OCI-LY3 (cell line): ENCODE measurements around the gene NOSTRIN.

Source experiments
- H2AFZ ChIP-seq: fragments of 200-600, 300-600 bp; shearing (Covaris generic); 2 replicates; pipeline ENCODE4 v1.6.0; 2014; ENCODE audit warnings: antibody characterized with exemption, low read depth, low read length
- H3K27ac ChIP-seq: fragments of 200-600, 300-600 bp; sonication (generic); 2 replicates; pipeline ENCODE4 v1.5.1; 2014; ENCODE audit warnings: mild to moderate bottlenecking, low read length, moderate library complexity, mixed read lengths
- H3K27me3 ChIP-seq: fragments of 200-600, 300-600 bp; sonication (generic); 2 replicates; pipeline ENCODE4 v1.6.1; 2014; ENCODE audit warnings: low read depth, low read length, mixed read lengths
- H3K36me3 ChIP-seq: fragments of 200-600, 300-600 bp; sonication (generic); replicated peaks from 2 replicates; pipeline ENCODE3; 2014; ENCODE audit warnings: low read depth, low read length, mixed read lengths
- H3K4me1 ChIP-seq: fragments of 300-600, 200-600 bp; sonication (generic); 2 replicates; pipeline ENCODE4 v1.6.1; 2014; ENCODE audit warnings: low read length, mixed read lengths
- H3K4me2 ChIP-seq: fragments of 200-600, 300-600 bp; sonication (generic); 2 replicates; pipeline ENCODE4 v1.6.1; 2014; ENCODE audit warnings: low read length, mixed read lengths
- H3K4me3 ChIP-seq: fragments of 300-600, 200-600 bp; sonication (generic); 2 replicates; pipeline ENCODE4 v1.5.1; 2014; ENCODE audit warnings: antibody characterized with exemption, mild to moderate bottlenecking, low read length, moderate library complexity
- H3K79me2 ChIP-seq: fragments of 300-600, 200-600 bp; shearing (Covaris generic); 2 replicates; pipeline ENCODE4 v1.6.1; 2014; ENCODE audit warnings: mild to moderate bottlenecking, low read length, mixed read lengths
- H3K9ac ChIP-seq: fragments of 300-600, 200-600 bp; shearing (Covaris generic); 2 replicates; pipeline ENCODE4 v1.6.0; 2014; ENCODE audit warnings: mild to moderate bottlenecking, low read length, moderate library complexity
- H3K9me3 ChIP-seq: fragments of 200-600, 300-600 bp; shearing (Covaris generic); 2 replicates; pipeline ENCODE4 v1.6.1; 2014; ENCODE audit warnings: low read length, mixed read lengths; ENCODE audit not compliant: insufficient read depth
- H4K20me1 ChIP-seq: fragments of 200-600, 300-600 bp; sonication (generic); 2 replicates; pipeline ENCODE4 v1.6.1; 2016; ENCODE audit warnings: low read length, mixed read lengths; ENCODE audit not compliant: insufficient read depth
- EZH2phosphoT487 ChIP-seq: fragments of 200-600 bp; shearing (Covaris generic); IDR thresholded peaks from 2 replicates; pipeline ENCODE4 v1.6.1; 2018; ENCODE audit warnings: antibody characterized with exemption, mixed run types, low read depth
- TF ChIP-seq, protein P1 (sequence below): fragments of 200-600, 300-600 bp; sonication (generic); IDR thresholded peaks from 2 replicates; pipeline ENCODE4 v1.5.1; 2014; ENCODE audit warnings: antibody characterized with exemption, low read length, low read depth

NOSTRIN gene

DNA sequence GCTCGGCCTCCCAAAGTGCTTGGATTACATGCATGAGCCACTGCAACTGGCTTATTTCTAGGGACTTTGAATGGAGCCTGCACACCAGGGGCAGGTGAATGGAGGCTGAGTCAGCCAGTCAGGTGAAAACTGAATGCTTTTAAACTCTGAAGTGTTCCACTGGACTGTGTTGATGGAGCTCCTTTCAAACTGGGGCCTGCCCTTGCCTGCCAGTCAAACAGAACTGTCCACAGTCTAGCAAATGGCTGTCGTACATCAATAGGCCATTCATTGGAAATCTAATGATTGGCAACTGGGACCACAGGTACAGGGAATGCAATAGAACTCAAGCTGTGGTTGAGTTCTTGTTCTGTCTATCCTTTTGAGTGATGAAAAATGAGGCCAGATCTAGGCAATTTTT, 966 bp upstream of the NOSTRIN start:
- no peak overlapping the region for H2AFZ ChIP-seq
- H3K79me2 ChIP-seq: no peaks in the 10 kb centered on the region
- no peak overlapping the region for H3K27ac ChIP-seq
- no peaks in the 10 kb centered on the region for H3K27me3 ChIP-seq
- no peak overlapping the region for H3K4me3 ChIP-seq
- no peaks in the 10 kb centered on the region for H3K4me1 ChIP-seq
- TF ChIP-seq EZH2phosphoT487: no peak
- TF ChIP-seq, protein P1, sequence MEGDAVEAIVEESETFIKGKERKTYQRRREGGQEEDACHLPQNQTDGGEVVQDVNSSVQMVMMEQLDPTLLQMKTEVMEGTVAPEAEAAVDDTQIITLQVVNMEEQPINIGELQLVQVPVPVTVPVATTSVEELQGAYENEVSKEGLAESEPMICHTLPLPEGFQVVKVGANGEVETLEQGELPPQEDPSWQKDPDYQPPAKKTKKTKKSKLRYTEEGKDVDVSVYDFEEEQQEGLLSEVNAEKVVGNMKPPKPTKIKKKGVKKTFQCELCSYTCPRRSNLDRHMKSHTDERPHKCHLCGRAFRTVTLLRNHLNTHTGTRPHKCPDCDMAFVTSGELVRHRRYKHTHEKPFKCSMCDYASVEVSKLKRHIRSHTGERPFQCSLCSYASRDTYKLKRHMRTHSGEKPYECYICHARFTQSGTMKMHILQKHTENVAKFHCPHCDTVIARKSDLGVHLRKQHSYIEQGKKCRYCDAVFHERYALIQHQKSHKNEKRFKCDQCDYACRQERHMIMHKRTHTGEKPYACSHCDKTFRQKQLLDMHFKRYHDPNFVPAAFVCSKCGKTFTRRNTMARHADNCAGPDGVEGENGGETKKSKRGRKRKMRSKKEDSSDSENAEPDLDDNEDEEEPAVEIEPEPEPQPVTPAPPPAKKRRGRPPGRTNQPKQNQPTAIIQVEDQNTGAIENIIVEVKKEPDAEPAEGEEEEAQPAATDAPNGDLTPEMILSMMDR: no peak
- no peak overlapping the region for H3K9ac ChIP-seq
- no peak overlapping the region for H3K4me2 ChIP-seq
- no peaks in the 10 kb centered on the region for H4K20me1 ChIP-seq
- H3K36me3 ChIP-seq: no peaks in the 10 kb centered on the region
- no peaks in the 10 kb centered on the region for H3K9me3 ChIP-seq

DNA sequence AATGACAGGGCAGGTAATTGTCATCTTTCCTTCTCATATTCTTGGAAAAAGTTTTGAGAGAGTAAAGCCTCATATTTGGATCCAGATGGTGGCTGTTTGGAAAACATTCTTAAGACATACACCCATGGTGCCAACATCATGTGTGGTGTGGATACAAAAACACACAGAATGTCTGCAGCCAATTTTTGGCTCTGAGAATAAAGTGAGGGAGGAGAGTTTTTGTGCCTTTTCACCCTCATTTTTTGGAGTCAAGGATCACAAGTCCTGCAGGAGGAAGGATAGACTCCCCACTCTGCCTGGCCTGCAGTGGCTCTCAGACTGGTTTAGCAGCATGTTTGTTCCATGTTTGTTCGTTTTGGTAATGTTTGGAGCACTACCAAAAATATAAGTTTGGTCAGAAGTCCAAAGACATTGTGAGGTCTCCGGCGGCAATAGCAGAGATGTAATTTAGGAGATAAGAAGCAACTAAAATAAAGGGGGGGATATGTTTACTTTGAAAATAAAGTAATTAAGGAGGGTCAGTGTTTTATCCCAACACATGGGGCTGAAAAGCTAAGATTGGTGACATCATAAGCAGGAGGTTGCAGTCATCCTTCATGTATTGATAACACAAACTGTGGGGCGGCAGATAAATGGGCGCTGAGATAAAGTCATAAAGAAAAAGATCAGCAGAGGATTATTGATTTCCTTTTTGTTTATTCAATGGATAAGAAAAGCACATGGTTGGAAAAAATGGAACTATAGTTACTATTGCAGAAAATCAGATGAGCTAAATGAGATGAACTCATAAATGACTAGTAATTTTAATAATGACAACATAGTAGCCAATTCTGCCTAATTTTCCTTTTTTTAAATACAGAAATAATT, 655 bp downstream of the NOSTRIN start:
- H3K4me1 ChIP-seq: no peaks in the 10 kb centered on the region
- H3K9ac ChIP-seq: no peak overlapping the region
- no peak overlapping the region for H3K4me2 ChIP-seq
- no peak overlapping the region for H3K27ac ChIP-seq
- H3K79me2 ChIP-seq: no peaks in the 10 kb centered on the region
- H4K20me1 ChIP-seq: no peaks in the 10 kb centered on the region
- no peak overlapping the region for H3K4me3 ChIP-seq
- TF ChIP-seq, protein P1: no peak
- no peak for TF ChIP-seq EZH2phosphoT487
- H2AFZ ChIP-seq: no peak overlapping the region
- no peaks in the 10 kb centered on the region for H3K36me3 ChIP-seq
- no peaks in the 10 kb centered on the region for H3K27me3 ChIP-seq
- H3K9me3 ChIP-seq: no peaks in the 10 kb centered on the region

DNA sequence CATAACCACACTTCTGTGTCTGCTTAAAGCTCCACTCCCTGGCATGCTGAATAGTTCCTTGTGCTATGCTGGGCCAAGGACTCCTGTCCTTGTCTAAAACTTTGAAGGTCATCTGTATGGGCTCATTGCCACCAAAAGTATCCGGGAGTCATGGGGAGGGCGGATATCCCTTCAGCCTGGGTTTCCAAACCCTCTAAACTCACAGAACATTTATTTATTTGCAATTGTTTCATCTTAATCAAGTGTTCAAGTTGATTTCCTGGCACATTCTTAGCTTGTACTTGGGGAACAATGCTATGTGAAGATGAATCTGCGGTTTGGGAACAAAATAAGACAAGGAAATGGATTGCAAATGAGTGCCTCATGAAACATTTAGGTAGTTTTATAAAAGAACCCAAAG, 1.8 kb downstream of the NOSTRIN start:
- TF ChIP-seq, protein P1: no peak
- no peak for TF ChIP-seq EZH2phosphoT487
- H3K27ac ChIP-seq: no peak overlapping the region
- H3K4me2 ChIP-seq: no peak overlapping the region
- no peak overlapping the region for H3K9ac ChIP-seq
- H3K4me3 ChIP-seq: no peak overlapping the region
- H3K79me2 ChIP-seq: no peaks in the 10 kb centered on the region
- no peaks in the 10 kb centered on the region for H3K36me3 ChIP-seq
- no peaks in the 10 kb centered on the region for H3K4me1 ChIP-seq
- no peaks in the 10 kb centered on the region for H3K27me3 ChIP-seq
- H3K9me3 ChIP-seq: no peaks in the 10 kb centered on the region
- no peak overlapping the region for H2AFZ ChIP-seq
- no peaks in the 10 kb centered on the region for H4K20me1 ChIP-seq

DNA sequence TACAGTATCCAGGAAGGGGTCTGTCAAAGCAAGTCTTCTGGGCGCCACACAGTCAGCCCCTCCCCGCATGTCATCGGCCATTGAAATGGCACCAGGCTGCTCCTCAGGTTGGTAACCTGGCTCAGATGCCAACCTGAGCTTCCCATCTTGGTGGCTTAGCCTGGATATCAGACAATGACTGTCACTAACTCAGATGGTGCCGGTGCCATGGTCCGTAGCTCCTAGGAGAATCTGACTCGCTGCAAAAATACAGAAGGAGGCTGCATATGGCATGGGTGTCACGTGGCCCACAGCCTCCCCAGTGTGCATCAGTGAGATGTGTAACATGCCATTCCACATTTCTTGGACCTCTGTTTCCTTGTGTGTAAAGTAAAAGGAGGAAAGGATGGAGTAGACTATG, 3.2 kb downstream of the NOSTRIN start:
- H4K20me1 ChIP-seq: no peaks in the 10 kb centered on the region
- H3K79me2 ChIP-seq: no peaks in the 10 kb centered on the region
- H3K9ac ChIP-seq: no peak overlapping the region
- no peaks in the 10 kb centered on the region for H3K36me3 ChIP-seq
- H3K4me1 ChIP-seq: no peaks in the 10 kb centered on the region
- no peak for TF ChIP-seq EZH2phosphoT487
- TF ChIP-seq, protein P1: no peak
- H3K4me3 ChIP-seq: no peak overlapping the region
- no peak overlapping the region for H3K4me2 ChIP-seq
- no peak overlapping the region for H2AFZ ChIP-seq
- H3K9me3 ChIP-seq: no peaks in the 10 kb centered on the region
- no peaks in the 10 kb centered on the region for H3K27me3 ChIP-seq
- H3K27ac ChIP-seq: no peak overlapping the region
